ENCODE data around the gene ADK. TPM values are rescaled to one million over a fixed set of nuclear protein-coding genes. Genes with fewer than 3 reads are reported as not detected.

ADK gene
- total and polyA plus RNA-seq, 2 experiments from 2014 or later, result 39.9 to 53.0 TPM

DNA sequence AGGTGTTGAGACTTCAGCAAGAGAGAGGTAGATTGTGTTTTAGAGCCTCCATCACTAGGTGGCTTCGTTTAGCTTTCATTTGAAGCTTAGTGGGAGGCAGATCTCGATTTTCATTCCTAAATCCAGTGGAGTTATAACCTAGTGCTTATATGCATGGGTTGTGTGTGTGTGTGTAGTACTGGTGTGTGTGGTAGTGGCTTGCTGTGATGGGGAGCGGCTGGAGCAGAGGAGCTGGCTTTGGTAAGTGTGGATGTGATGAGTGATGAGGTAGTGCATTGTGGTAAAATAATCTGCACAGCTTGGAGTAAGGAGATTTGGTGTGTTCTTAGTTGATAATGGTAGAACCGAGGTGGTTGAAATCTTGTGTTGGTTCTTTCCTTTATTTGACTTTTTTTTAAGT, 43.6 kb upstream of the ADK start (continued):
- TF ChIP-seq, protein P1, sequence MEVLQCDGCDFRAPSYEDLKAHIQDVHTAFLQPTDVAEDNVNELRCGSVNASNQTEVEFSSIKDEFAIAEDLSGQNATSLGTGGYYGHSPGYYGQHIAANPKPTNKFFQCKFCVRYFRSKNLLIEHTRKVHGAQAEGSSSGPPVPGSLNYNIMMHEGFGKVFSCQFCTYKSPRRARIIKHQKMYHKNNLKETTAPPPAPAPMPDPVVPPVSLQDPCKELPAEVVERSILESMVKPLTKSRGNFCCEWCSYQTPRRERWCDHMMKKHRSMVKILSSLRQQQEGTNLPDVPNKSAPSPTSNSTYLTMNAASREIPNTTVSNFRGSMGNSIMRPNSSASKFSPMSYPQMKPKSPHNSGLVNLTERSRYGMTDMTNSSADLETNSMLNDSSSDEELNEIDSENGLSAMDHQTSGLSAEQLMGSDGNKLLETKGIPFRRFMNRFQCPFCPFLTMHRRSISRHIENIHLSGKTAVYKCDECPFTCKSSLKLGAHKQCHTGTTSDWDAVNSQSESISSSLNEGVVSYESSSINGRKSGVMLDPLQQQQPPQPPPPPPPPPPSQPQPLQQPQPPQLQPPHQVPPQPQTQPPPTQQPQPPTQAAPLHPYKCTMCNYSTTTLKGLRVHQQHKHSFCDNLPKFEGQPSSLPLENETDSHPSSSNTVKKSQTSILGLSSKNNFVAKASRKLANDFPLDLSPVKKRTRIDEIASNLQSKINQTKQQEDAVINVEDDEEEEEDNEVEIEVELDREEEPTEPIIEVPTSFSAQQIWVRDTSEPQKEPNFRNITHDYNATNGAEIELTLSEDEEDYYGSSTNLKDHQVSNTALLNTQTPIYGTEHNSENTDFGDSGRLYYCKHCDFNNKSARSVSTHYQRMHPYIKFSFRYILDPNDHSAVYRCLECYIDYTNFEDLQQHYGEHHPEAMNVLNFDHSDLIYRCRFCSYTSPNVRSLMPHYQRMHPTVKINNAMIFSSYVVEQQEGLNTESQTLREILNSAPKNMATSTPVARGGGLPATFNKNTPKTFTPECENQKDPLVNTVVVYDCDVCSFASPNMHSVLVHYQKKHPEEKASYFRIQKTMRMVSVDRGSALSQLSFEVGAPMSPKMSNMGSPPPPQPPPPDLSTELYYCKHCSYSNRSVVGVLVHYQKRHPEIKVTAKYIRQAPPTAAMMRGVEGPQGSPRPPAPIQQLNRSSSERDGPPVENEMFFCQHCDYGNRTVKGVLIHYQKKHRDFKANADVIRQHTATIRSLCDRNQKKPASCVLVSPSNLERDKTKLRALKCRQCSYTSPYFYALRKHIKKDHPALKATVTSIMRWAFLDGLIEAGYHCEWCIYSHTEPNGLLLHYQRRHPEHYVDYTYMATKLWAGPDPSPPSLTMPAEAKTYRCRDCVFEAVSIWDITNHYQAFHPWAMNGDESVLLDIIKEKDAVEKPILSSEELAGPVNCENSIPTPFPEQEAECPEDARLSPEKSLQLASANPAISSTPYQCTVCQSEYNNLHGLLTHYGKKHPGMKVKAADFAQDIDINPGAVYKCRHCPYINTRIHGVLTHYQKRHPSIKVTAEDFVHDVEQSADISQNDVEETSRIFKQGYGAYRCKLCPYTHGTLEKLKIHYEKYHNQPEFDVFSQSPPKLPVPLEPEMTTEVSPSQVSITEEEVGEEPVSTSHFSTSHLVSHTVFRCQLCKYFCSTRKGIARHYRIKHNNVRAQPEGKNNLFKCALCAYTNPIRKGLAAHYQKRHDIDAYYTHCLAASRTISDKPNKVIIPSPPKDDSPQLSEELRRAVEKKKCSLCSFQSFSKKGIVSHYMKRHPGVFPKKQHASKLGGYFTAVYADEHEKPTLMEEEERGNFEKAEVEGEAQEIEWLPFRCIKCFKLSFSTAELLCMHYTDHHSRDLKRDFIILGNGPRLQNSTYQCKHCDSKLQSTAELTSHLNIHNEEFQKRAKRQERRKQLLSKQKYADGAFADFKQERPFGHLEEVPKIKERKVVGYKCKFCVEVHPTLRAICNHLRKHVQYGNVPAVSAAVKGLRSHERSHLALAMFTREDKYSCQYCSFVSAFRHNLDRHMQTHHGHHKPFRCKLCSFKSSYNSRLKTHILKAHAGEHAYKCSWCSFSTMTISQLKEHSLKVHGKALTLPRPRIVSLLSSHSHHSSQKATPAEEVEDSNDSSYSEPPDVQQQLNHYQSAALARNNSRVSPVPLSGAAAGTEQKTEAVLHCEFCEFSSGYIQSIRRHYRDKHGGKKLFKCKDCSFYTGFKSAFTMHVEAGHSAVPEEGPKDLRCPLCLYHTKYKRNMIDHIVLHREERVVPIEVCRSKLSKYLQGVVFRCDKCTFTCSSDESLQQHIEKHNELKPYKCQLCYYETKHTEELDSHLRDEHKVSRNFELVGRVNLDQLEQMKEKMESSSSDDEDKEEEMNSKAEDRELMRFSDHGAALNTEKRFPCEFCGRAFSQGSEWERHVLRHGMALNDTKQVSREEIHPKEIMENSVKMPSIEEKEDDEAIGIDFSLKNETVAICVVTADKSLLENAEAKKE (CRISPR knock-in tag; IDR thresholded peaks at IDR 0.05), result no peak
- TF ChIP-seq CREB1 (CRISPR knock-in tag; IDR thresholded peaks at IDR 0.05; ENCODE audit: low read depth) (no peak), EZH2 (IDR thresholded peaks at IDR 0.05; ENCODE audit: low read depth, unreplicated experiment) (no peak), STAT1 (IDR thresholded peaks at IDR 0.05; ENCODE audit: unreplicated experiment) (no peak)

DNA sequence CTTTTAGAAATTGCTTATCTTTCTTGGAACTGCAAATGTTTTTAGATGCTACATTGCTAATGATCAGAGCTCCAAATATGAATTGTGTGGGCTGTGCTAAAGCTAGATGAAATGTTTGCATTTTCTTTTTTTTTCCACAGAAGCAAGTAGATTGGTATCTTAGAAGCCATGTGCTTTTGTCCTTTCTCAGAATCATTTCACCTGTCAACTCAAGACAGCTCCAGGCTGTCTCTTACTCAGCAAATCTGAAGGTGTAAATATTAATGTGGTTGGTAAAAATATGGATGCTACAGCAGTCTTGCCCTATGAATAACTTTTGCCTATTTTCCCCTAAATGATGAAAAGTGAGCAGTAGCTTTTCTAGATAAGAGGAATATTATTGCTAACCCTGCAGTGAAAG, 41.6 kb upstream of the ADK start:
- Histone ChIP-seq H3K4me2 (no peak overlapping the region), H3K27me3 (ENCODE audit: insufficient read depth) (no peaks in the 10 kb centered on the region), H3K4me1 (ENCODE audit: insufficient read depth) (no peaks in the 10 kb centered on the region), H3K27ac (ENCODE audit: low read depth) (no peak overlapping the region), H3K36me3 (ENCODE audit: insufficient read depth) (peaks cover 84% of the 10 kb centered on the region), H3K9me2 (ENCODE audit: insufficient read depth) (no peaks in the 10 kb centered on the region), H2AFZ (no peak overlapping the region), H3K79me2 (replicated peaks; ENCODE audit: insufficient read depth) (peaks cover 9% of the 10 kb centered on the region), H3K4me3 (no peak overlapping the region), H4K20me1 (replicated peaks; ENCODE audit: insufficient read depth) (peaks cover 27% of the 10 kb centered on the region), H3F3A (replicated peaks; ENCODE audit: low read depth) (peaks cover 22% of the 10 kb centered on the region)
- TF ChIP-seq STAT1 (IDR thresholded peaks at IDR 0.05; ENCODE audit: unreplicated experiment), result no peak
- TF ChIP-seq POLR2AphosphoS5 (IDR thresholded peaks at IDR 0.05; ENCODE audit: low read depth), result no peak
- no peak for TF ChIP-seq ZNF331 (CRISPR knock-in tag; IDR thresholded peaks at IDR 0.05; ENCODE audit: low read depth)
- TF ChIP-seq, protein P2, sequence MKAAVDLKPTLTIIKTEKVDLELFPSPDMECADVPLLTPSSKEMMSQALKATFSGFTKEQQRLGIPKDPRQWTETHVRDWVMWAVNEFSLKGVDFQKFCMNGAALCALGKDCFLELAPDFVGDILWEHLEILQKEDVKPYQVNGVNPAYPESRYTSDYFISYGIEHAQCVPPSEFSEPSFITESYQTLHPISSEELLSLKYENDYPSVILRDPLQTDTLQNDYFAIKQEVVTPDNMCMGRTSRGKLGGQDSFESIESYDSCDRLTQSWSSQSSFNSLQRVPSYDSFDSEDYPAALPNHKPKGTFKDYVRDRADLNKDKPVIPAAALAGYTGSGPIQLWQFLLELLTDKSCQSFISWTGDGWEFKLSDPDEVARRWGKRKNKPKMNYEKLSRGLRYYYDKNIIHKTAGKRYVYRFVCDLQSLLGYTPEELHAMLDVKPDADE (IDR thresholded peaks at IDR 0.05), result no peak
- TF ChIP-seq EZH2 (IDR thresholded peaks at IDR 0.05; ENCODE audit: low read depth, unreplicated experiment), result no peak
- TF ChIP-seq ZNF114 (CRISPR knock-in tag; IDR thresholded peaks at IDR 0.05), result no peak
- Mint-ChIP-seq H3K4me3 (no peak overlapping the region), H3K9me3 (no peaks in the 10 kb centered on the region), H3K27ac (no peak overlapping the region), H3K27me3 (ENCODE audit: insufficient read depth, low read depth, poor library complexity) (peaks cover 14% of the 10 kb centered on the region), H3K4me1 (0 out of 3 replicates have a peak, but pooled peaks cover 3% of the 10 kb centered on the region), H3K36me3 (ENCODE audit: low read depth) (peaks cover 99% of the 10 kb centered on the region)
- no peak for ATAC-seq
- no peak for DNase-seq (ENCODE audit: low spot score)
